Stomach (tissue), 9 donors: ENCODE measurements around the gene CRY2. TPM values are rescaled to one million over a fixed set of nuclear protein-coding genes. Genes with fewer than 3 reads are reported as not detected.
A peak's percentile ranks its signal among the peaks of the same experiment; 100 is the strongest.

Source experiments
- DNase-seq, 2 donors: peaks; one replicate each; pipeline versions ENCODE4 v3.0.0 to v3.0.0-alpha.2; 2013 to 2019
- H3K27ac ChIP-seq, 5 donors: fragments of 200-600 bp in 4 of 5; sonication (generic) in 4 of 5; one replicate each; pipeline ENCODE4 v1.5.1; 2013 to 2019; ENCODE audit warnings: mild to moderate bottlenecking in 1 of 5, moderate library complexity in 1 of 5
- H3K27me3 ChIP-seq, 3 donors: fragments of 200-600 bp; sonication (generic); one replicate each; pipeline ENCODE4 v1.5.1; 2017 to 2019; ENCODE audit warnings: mixed run types in 1 of 3
- H3K36me3 ChIP-seq, 4 donors: fragments of 200-600 bp; sonication (generic); 1 replicate in 3 of 4; 2 replicates in 1 of 4; pipeline ENCODE4 v1.5.1; 2016 to 2019
- H3K4me1 ChIP-seq, 4 donors: fragments of 200-600 bp; sonication (generic); one replicate each; pipeline ENCODE4 v1.5.1; 2016 to 2019
- H3K4me3 ChIP-seq, 4 donors: fragments of 200-600 bp; sonication (generic) in 3 of 4; one replicate each; pipeline ENCODE4 v1.5.1; 2016 to 2019; ENCODE audit warnings: mild to moderate bottlenecking in 1 of 4
- H3K9me3 ChIP-seq, 4 donors: fragments of 200-600 bp; sonication (generic); one replicate each; pipeline ENCODE4 v1.5.1; 2016 to 2019
- CTCF ChIP-seq, 7 experiments: fragments of 450-650 bp in 4 of 7; fragments of 200-600 bp in 3 of 7; sonication (generic) in 3 of 7; IDR thresholded peaks; one replicate each; pipeline ENCODE4 v1.5.1; 2016 to 2019; ENCODE audit warnings: antibody characterized with exemption in 7 of 7, control low read depth in 2 of 7, mild to moderate bottlenecking in 1 of 7
- EP300 ChIP-seq: sonication (generic); formaldehyde crosslinking; IDR thresholded peaks from one replicate; pipeline ENCODE4 v1.6.1; 2017; ENCODE audit warnings: antibody characterized with exemption
- POLR2A ChIP-seq, 4 donors: fragments of 450-650 bp; IDR thresholded peaks; one replicate each; pipeline ENCODE4 v1.6.1; 2016; ENCODE audit warnings: antibody characterized with exemption in 4 of 4, control low read depth in 2 of 4, mild to moderate bottlenecking in 1 of 4, moderate library complexity in 1 of 4
- POLR2AphosphoS5 ChIP-seq, 3 donors: sonication (generic); formaldehyde crosslinking; IDR thresholded peaks; one replicate each; pipeline ENCODE4 v1.6.1; 2016; ENCODE audit warnings: antibody characterized with exemption in 3 of 3
- WGBS, 5 donors: extraction: QIAGEN DNeasy Blood & Tissue Kit in 3 of 5; methylation state at CpG; one replicate each; pipeline versions ENCODE4 v1.1.5 to v1.1.7; 2013 to 2018; 5-methylcytosine and 5-hydroxymethylcytosine counted together
- intact Hi-C: fragments of 100-400 bp; cut with DNase I; formaldehyde crosslinking; loops from one replicate; pipeline ENCODE4 v1.15.1; 2023; ENCODE audit warnings: low total_unique reads
- polyA plus RNA-seq, 3 donors: library from polyadenylated mRNA; stranded (reverse); fragments of 200-250 nt; gene quantifications; one replicate each; pipeline ENCODE4 v1.2.3, GENCODE V29; 2013
- total RNA-seq, 5 donors: library from RNA; depleted of rRNA; stranded (reverse); fragments of >200 nt; gene quantifications; one replicate each; pipeline versions ENCODE4 v1.1.0 to v1.2.3, GENCODE V29; 2014 to 2016
- donor health status: healthy with polysubstance abuse.
- donor health status: Bipolar disorder and iron deficiency.
- donor health status: healthy.

Gene CRY2
- total and polyA plus RNA-seq, 8 donors, result 8.2 to 45.9 (median 27.2) TPM

DNA sequence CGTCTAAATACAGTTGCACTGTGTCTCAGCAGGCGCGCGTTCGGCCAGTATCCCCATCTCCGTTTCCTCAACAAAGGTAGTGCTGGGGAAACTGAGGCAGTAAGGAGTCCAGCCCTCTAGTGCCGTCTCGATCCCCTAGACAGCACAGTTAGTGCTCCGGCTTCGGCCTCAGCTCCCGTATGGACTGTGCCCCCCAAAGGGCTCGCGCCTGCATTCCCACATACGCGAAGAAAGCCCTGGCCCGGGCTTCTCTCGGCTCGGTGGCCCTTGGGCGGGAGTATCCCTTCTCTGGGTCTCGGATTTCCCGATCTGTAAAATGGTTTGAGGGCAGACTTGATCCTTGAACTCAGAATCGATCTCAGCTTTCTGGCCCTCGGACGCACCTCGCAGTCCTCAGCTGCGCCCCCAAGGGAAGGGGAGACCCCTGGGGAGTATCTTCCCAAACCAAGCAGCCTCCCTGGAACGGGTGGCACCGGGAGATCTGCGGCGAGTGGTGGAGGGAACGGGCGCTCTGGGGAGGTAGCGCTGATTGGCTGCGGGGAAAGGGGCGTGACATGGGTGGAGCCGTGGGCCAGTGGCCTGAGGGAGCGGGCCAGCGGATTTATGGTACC, 71.2 kb downstream of the CRY2 start:
- H3K27me3 ChIP-seq, result peaks cover 0 to 23% (median 20%) of the 10 kb centered on the region in 3 donors
- intact Hi-C loops, result no loop called here
- H3K27ac ChIP-seq, result peak overlapping the region; percentile 86 to 96 (median 87)
- WGBS, 5 donors, result 0 to 1% (median 1%) methylated on average over 34 to 38 of the region's 38 CpGs
- peak; percentile 87 to 88 for DNase-seq
- H3K36me3 ChIP-seq, result peaks cover 25 to 30% (median 29%) of the 10 kb centered on the region in 4 donors
- peaks cover 33 to 74% (median 60%) of the 10 kb centered on the region in 4 donors for H3K4me1 ChIP-seq
- TF ChIP-seq CTCF (IDR thresholded peaks at IDR 0.05) (no peak), EP300 (no peak), POLR2AphosphoS5 (IDR thresholded peaks at IDR 0.05) (peak; percentile 50 to 86 (median 76)), POLR2A (IDR thresholded peaks at IDR 0.05) (peak in 1 of 4 donors; percentile 41)
- H3K9me3 ChIP-seq, result no peaks in the 10 kb centered on the region
- H3K4me3 ChIP-seq, result peak overlapping the region; percentile 71 to 92 (median 90)

GRCh38 chr11:45918962-45919675, 71.8 kb downstream of the CRY2 start:
- 63 to 70% (median 67%) methylated on average over 7 of the region's 7 CpGs for WGBS, 5 donors
- peaks cover 18 to 23% (median 22%) of the 10 kb centered on the region in 4 donors for H3K36me3 ChIP-seq
- peaks cover 0 to 27% (median 20%) of the 10 kb centered on the region in 3 donors for H3K27me3 ChIP-seq
- peak overlapping the region; percentile 38 to 96 (median 87) for H3K27ac ChIP-seq
- peak overlapping the region; percentile 71 to 92 (median 90) for H3K4me3 ChIP-seq
- no peak for DNase-seq
- H3K9me3 ChIP-seq, result no peaks in the 10 kb centered on the region
- intact Hi-C loops, result no loop called here
- TF ChIP-seq POLR2A (IDR thresholded peaks at IDR 0.05) (no peak), POLR2AphosphoS5 (IDR thresholded peaks at IDR 0.05) (no peak), CTCF (IDR thresholded peaks at IDR 0.05) (no peak), EP300 (no peak)
- peaks cover 33 to 75% (median 60%) of the 10 kb centered on the region in 4 donors for H3K4me1 ChIP-seq

DNA sequence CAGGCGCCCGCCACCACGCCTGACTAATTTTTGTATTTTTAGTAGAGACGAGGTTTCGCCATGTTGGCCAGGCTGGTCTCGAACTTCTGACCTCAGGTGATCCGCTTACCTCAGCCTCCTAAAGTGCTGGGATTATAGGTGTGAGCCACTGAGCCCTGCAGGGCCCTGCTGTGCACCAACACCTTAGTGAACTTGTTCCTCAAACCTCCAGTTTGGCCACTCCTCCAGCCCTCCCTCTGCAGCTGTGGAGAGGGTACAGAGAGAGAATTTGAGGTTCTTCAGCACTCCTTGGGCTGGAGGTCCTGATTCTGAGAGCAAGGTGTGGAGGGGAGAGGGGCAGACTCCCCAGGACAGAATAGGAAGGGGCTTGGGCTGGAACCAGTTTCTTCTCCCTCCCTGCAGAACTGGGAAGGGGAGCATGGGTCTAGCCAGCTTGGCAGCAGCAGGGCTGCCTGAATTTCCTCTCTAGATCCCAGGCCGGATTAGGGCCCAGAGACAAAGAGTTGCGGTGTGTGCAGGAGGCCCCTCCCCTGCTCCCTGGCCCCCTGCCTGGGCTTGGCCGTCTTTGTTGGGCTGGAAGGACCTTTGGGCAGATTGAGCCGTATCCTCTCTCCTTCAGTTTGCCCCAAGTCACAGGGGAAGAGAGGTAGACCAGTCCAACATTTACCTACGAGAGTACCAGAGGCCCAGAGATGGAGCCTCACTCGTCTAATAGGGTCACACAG, 72.7 kb downstream of the CRY2 start:
- DNase-seq, result peak in 1 of 2 donors; percentile 81
- peaks cover 10 to 15% (median 14%) of the 10 kb centered on the region in 4 donors for H3K36me3 ChIP-seq
- intact Hi-C loops, result no loop called here
- peaks cover 0 to 35% (median 20%) of the 10 kb centered on the region in 3 donors for H3K27me3 ChIP-seq
- TF ChIP-seq EP300, result no peak
- TF ChIP-seq CTCF (IDR thresholded peaks at IDR 0.05), result no peak
- TF ChIP-seq POLR2A (IDR thresholded peaks at IDR 0.05), result no peak
- no peak for TF ChIP-seq POLR2AphosphoS5 (IDR thresholded peaks at IDR 0.05)
- peak overlapping the region; percentile 86 to 96 (median 87) for H3K27ac ChIP-seq
- WGBS, 5 donors, result 49 to 62% (median 58%) methylated on average over 12 to 13 of the region's 13 CpGs
- H3K9me3 ChIP-seq, result no peaks in the 10 kb centered on the region
- peaks cover 33 to 71% (median 60%) of the 10 kb centered on the region in 4 donors for H3K4me1 ChIP-seq
- no peak overlapping the region for H3K4me3 ChIP-seq
